ENCODE data around the gene TMEM121. TPM values are rescaled to one million over a fixed set of nuclear protein-coding genes. Genes with fewer than 3 reads are reported as not detected.

The TMEM121 gene
- total RNA-seq, 1 donor from 2014 or later, result 4.0 TPM

DNA sequence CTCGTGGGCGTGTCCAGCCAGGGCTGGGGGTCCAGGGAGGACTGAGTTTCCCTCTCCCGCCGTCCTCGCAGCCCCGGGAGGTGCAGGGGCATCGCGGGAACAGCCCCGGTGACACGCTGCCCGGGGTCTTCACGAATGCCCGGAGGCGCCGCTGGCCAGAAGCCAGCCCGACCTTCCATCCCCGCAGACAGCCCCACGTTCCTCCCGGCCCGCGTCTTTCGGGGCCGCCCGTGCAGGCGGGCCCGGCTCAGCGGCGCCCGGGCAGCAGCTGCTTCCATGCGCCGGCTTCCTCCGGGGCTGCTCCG lies 36.2 kb upstream of the TMEM121 start:
- Histone ChIP-seq H3K9ac (ENCODE audit: low read length) (peak overlapping the region; percentile 89), H3K4me2 (ENCODE audit: low read length) (peak overlapping the region; percentile 98), H3K4me1 (ENCODE audit: insufficient read depth, low read length) (peaks cover 13% of the 10 kb centered on the region), H3K9me3 (ENCODE audit: insufficient read depth, low read depth, low read length) (no peaks in the 10 kb centered on the region), H2AFZ (ENCODE audit: low read depth, low read length) (peak overlapping the region; percentile 77), H3K4me3 (ENCODE audit: insufficient read depth, low read depth, low read length) (peak overlapping the region; percentile 69), H4K20me1 (ENCODE audit: insufficient read depth, low read length) (peaks cover 5% of the 10 kb centered on the region), H3K27ac (ENCODE audit: low read depth, low read length) (peak overlapping the region; percentile 75), H3K36me3 (ENCODE audit: insufficient read depth, low read length) (no peaks in the 10 kb centered on the region), H3K79me2 (ENCODE audit: insufficient read depth, low read length) (peaks cover 8% of the 10 kb centered on the region), H3K27me3 (ENCODE audit: insufficient read depth, low read length) (peaks cover 13% of the 10 kb centered on the region)
- Mint-ChIP-seq H3K4me1 (ENCODE audit: low read depth, unreplicated experiment) (peaks cover 1% of the 10 kb centered on the region), H3K9me3 (ENCODE audit: unreplicated experiment) (no peaks in the 10 kb centered on the region), H3K36me3 (ENCODE audit: low read depth, unreplicated experiment) (no peaks in the 10 kb centered on the region), H3K27ac (ENCODE audit: unreplicated experiment) (no peak overlapping the region), H3K4me3 (ENCODE audit: unreplicated experiment) (no peak overlapping the region), H3K27me3 (ENCODE audit: low read depth, unreplicated experiment) (peaks cover 3% of the 10 kb centered on the region)
- no peak for TF ChIP-seq EZH2 (IDR thresholded peaks at IDR 0.05; ENCODE audit: insufficient read depth, low read length)
- TF ChIP-seq CTCF (IDR thresholded peaks at IDR 0.05; ENCODE audit: insufficient read depth, low read depth, low read length), result no peak
- DNase-seq (ENCODE audit: low read depth) (no peak), FAIRE-seq (no peak)

- no peak within 1 kb of the TSS for H3K27ac Mint-ChIP-seq (ENCODE audit: unreplicated experiment)
- Histone ChIP-seq H3K4me3 (ENCODE audit: insufficient read depth, low read depth, low read length) (peak within 1 kb of the TSS; percentile 70), H3K4me1 (ENCODE audit: insufficient read depth, low read length) (peaks cover 13% of the 10 kb centered on the region), H3K4me2 (ENCODE audit: low read length) (peak within 1 kb of the TSS; percentile 98), H3K27me3 (ENCODE audit: insufficient read depth, low read length) (peaks cover 13% of the 10 kb centered on the region), H3K27ac (ENCODE audit: low read depth, low read length) (peak within 1 kb of the TSS; percentile 75), H3K36me3 (ENCODE audit: insufficient read depth, low read length) (no peaks in the 10 kb centered on the region), H3K9me3 (ENCODE audit: insufficient read depth, low read depth, low read length) (no peaks in the 10 kb centered on the region), H4K20me1 (ENCODE audit: insufficient read depth, low read length) (peaks cover 5% of the 10 kb centered on the region), H2AFZ (ENCODE audit: low read depth, low read length) (peak within 1 kb of the TSS; percentile 89), H3K9ac (ENCODE audit: low read length) (peak within 1 kb of the TSS; percentile 89), H3K79me2 (ENCODE audit: insufficient read depth, low read length) (peaks cover 8% of the 10 kb centered on the region)
- TF ChIP-seq CTCF (IDR thresholded peaks at IDR 0.05; ENCODE audit: insufficient read depth, low read depth, low read length) (peak; percentile 49), EZH2 (IDR thresholded peaks at IDR 0.05; ENCODE audit: insufficient read depth, low read length) (peak; percentile 94)
- DNase-seq (ENCODE audit: low read depth) (peak; percentile 100), FAIRE-seq (peak; percentile 17)
- peaks cover 3% of the 10 kb centered on the region for H3K27me3 Mint-ChIP-seq (ENCODE audit: low read depth, unreplicated experiment)
- no peaks in the 10 kb centered on the region for H3K36me3 Mint-ChIP-seq (ENCODE audit: low read depth, unreplicated experiment)
- no peaks in the 10 kb centered on the region for H3K9me3 Mint-ChIP-seq (ENCODE audit: unreplicated experiment)
- H3K4me3 Mint-ChIP-seq (ENCODE audit: unreplicated experiment), result peak within 1 kb of the TSS; percentile 81
- H3K4me1 Mint-ChIP-seq (ENCODE audit: low read depth, unreplicated experiment), result peaks cover 1% of the 10 kb centered on the region
Observed at GRCh38 chr14:105490572-105491365, 35.6 kb upstream of the TMEM121 start, which contains the start of gene TEDC1. Gene TEDC1, plus strand, starts transcription at chr14:105491246. Its CDS starts 130 bp downstream, at chr14:105491376.
